K562 (cell line): ENCODE data around the gene RABGAP1L. TPM values are rescaled to one million over a fixed set of nuclear protein-coding genes. Genes with fewer than 3 reads are reported as not detected.

Experiments used
- ATAC-seq: fragments of 200-7000 bp; cut with Tn5 transposase; 3 replicates; pipeline ENCODE4 v1.9.1; 2020; ENCODE audit warnings: moderate library complexity
- BruUV-seq: library from RNA; stranded (reverse); fragments of 400-500 nt; replicated peaks from 2 replicates; lab custom pipeline; 2021; lab: Mats Ljungman, UMichigan
- CTCF ChIA-PET: fragments of 300-600 bp; formaldehyde crosslinking; extraction: SDS; loops from one replicate; lab custom pipeline; 2021; ENCODE audit warnings: low intra/inter-chr PET ratio; lab: Yijun Ruan, JAX
- POLR2A ChIA-PET: fragments of 300-600, 350-650 bp; sonication (Branson Sonifier 250); formaldehyde crosslinking; extraction: SDS; loops from one replicate; lab custom pipeline; 2021; ENCODE audit warnings: antibody characterized with exemption, inconsistent platforms; lab: Yijun Ruan, JAX
- DNase-seq, 4 experiments: peaks; one replicate each; pipeline versions ENCODE4 v3.0.0 to v3.0.0-alpha.2; 2011 to 2018; ENCODE audit warnings: low spot score in 3 of 4, mixed read lengths in 3 of 4; ENCODE audit errors: extremely low read depth in 1 of 4
- FAIRE-seq: peaks from 2 replicates; lab custom pipeline; 2011; peaks lifted over from hg19 to GRCh38; lab: Jason Lieb, UNC
- H2AFZ ChIP-seq: 2 replicates; pipeline ENCODE4 v1.6.0; 2011; ENCODE audit warnings: low read depth, low read length, control low read depth, inconsistent platforms
- H3K27ac ChIP-seq: fragments of 200-600 bp; 3 replicates; pipeline ENCODE4 v1.8.0; 2011; ENCODE audit warnings: low read depth, mild to moderate bottlenecking, control low read depth, inconsistent platforms, low read length, moderate library complexity, mixed read lengths; ENCODE audit errors: extremely low read depth
- H3K27me3 ChIP-seq, 2 experiments: fragments of 300-600 bp in 1 of 2; 2 replicates in 1 of 2; 3 replicates in 1 of 2; pipeline versions ENCODE4 v1.6.0 to v1.8.0; 2011; ENCODE audit warnings: inconsistent platforms in 2 of 2, low read length in 2 of 2, mild to moderate bottlenecking in 1 of 2, mixed read lengths in 1 of 2, moderate library complexity in 1 of 2; ENCODE audit not compliant: control insufficient read depth in 2 of 2, insufficient read depth in 2 of 2
- H3K36me3 ChIP-seq: fragments of 300-600 bp; 3 replicates; pipeline ENCODE4 v1.8.0; 2011; ENCODE audit warnings: mild to moderate bottlenecking, low read length, inconsistent platforms; ENCODE audit not compliant: control insufficient read depth, insufficient read depth
- H3K4me1 ChIP-seq, 2 experiments: fragments of 200-600 bp in 1 of 2; replicated peaks in 1 of 2; 2 replicates in 1 of 2; 3 replicates in 1 of 2; pipeline versions ENCODE4 v1.5.1 to v1.8.0; 2011; ENCODE audit warnings: inconsistent platforms in 2 of 2, low read length in 2 of 2, mild to moderate bottlenecking in 1 of 2, mixed read lengths in 1 of 2, moderate library complexity in 1 of 2; ENCODE audit not compliant: control insufficient read depth in 2 of 2, insufficient read depth in 2 of 2
- H3K4me2 ChIP-seq: 2 replicates; pipeline ENCODE4 v1.6.1; 2011; ENCODE audit warnings: low read length, control low read depth, inconsistent platforms, mixed read lengths; ENCODE audit not compliant: insufficient read depth
- H3K4me3 ChIP-seq: fragments of 200-600 bp; sonication (generic), shearing (Covaris generic); 2 replicates; pipeline ENCODE4 v1.5.1; 2016; ENCODE audit warnings: control low read depth, inconsistent platforms
- H3K79me2 ChIP-seq: fragments of 200-600 bp; 3 replicates; pipeline ENCODE4 v1.8.0; 2011; ENCODE audit warnings: low read length, inconsistent platforms; ENCODE audit not compliant: control insufficient read depth, insufficient read depth
- H3K9ac ChIP-seq, 2 experiments: 2 replicates each; pipeline versions ENCODE4 v1.6.0 to v1.6.1; 2011; ENCODE audit warnings: low read depth in 2 of 2, low read length in 2 of 2, control low read depth in 1 of 2, inconsistent platforms in 1 of 2, mild to moderate bottlenecking in 1 of 2, mixed read lengths in 1 of 2; ENCODE audit not compliant: insufficient read depth in 1 of 2
- H3K9me1 ChIP-seq: one replicate; pipeline ENCODE4 v1.6.0; 2011; ENCODE audit warnings: inconsistent platforms, mild to moderate bottlenecking, low read length, moderate library complexity; ENCODE audit not compliant: control insufficient read depth, insufficient read depth
- H3K9me3 ChIP-seq: replicated peaks from 2 replicates; pipeline ENCODE4 v1.5.1; 2011; ENCODE audit warnings: low read depth, low read length, inconsistent platforms; ENCODE audit not compliant: control insufficient read depth, insufficient read depth
- H4K20me1 ChIP-seq: replicated peaks from 2 replicates; pipeline ENCODE4 v1.6.1; 2011; ENCODE audit warnings: low read length, inconsistent platforms, mixed read lengths; ENCODE audit not compliant: control insufficient read depth, insufficient read depth
- C11orf30 ChIP-seq: fragments of 450-650 bp; IDR thresholded peaks from 2 replicates; pipeline ENCODE4 v1.6.1; 2016; ENCODE audit warnings: low read depth, mild to moderate bottlenecking
- ELF4 ChIP-seq: fragments of 450-650 bp; formaldehyde crosslinking; IDR thresholded peaks from 2 replicates; pipeline ENCODE4 v1.4.0; 2022; ENCODE audit warnings: missing genetic modification characterization
- ETV5 ChIP-seq: sonication (generic); formaldehyde crosslinking; IDR thresholded peaks from 2 replicates; pipeline ENCODE4 v1.4.0; 2020; ENCODE audit warnings: low read depth, mild to moderate bottlenecking, missing genetic modification reagents
- HNRNPH1 ChIP-seq: fragments of 200-400 bp; formaldehyde crosslinking; optimal IDR thresholded peaks from 2 replicates; pipeline ENCODE3; 2017; ENCODE audit warnings: low read depth, mild to moderate bottlenecking, low read length, moderate library complexity
- MAFF ChIP-seq: IDR thresholded peaks from 2 replicates; pipeline ENCODE4 v1.6.1; 2012; ENCODE audit warnings: low read length, improper control_type of control experiment
- NFATC3 ChIP-seq: fragments of 450-650 bp; IDR thresholded peaks from 2 replicates; pipeline ENCODE4 v1.6.1; 2017; ENCODE audit warnings: mild to moderate bottlenecking
- NUFIP1 ChIP-seq: fragments of 450-650 bp; IDR thresholded peaks from 2 replicates; pipeline ENCODE4 v1.6.1; 2018; ENCODE audit not compliant: partially characterized antibody
- PURB ChIP-seq: sonication (generic); formaldehyde crosslinking; IDR thresholded peaks from 2 replicates; pipeline ENCODE4 v1.9.0; 2021; ENCODE audit warnings: low read depth, mild to moderate bottlenecking, missing genetic modification reagents
- RUNX1 ChIP-seq: sonication (generic); IDR thresholded peaks from 2 replicates; pipeline ENCODE4 v1.6.1; 2016; ENCODE audit warnings: antibody characterized with exemption, low read depth
- SIX5 ChIP-seq, 2 experiments: IDR thresholded peaks; 2 replicates each; pipeline ENCODE4 v1.6.1; 2011; ENCODE audit warnings: low read length in 2 of 2, borderline replicate concordance in 1 of 2, low read depth in 1 of 2, mild to moderate bottlenecking in 1 of 2, moderate library complexity in 1 of 2; ENCODE audit not compliant: insufficient read depth in 1 of 2
- TAF9B ChIP-seq: fragments of 450-650 bp; IDR thresholded peaks from 2 replicates; pipeline ENCODE4 v1.6.1; 2018; ENCODE audit warnings: mild to moderate bottlenecking; ENCODE audit not compliant: partially characterized antibody
- ZNF133 ChIP-seq: fragments of 250-450 bp; sonication (Bioruptor Pico); IDR thresholded peaks from 2 replicates; pipeline ENCODE4 v1.4.0; 2020; ENCODE audit warnings: mild to moderate bottlenecking
- ZNF431 ChIP-seq: sonication (generic); formaldehyde crosslinking; IDR thresholded peaks from 2 replicates; pipeline ENCODE4 v1.8.0; 2022; ENCODE audit warnings: mild to moderate bottlenecking, missing genetic modification reagents
- WGBS: fragments of 100-300 bp; shearing (Covaris generic); methylation state at CpG from one replicate; pipeline ENCODE4 v1.1.6; 2016; ENCODE audit warnings: low coverage, mixed read lengths; ENCODE audit not compliant: insufficient coverage; ENCODE audit errors: missing lambda C conversion rate; 5-methylcytosine and 5-hydroxymethylcytosine counted together
- in situ Hi-C: fragments of 300-500 bp; cut with MboI; formaldehyde crosslinking; loops from 4 replicates; pipeline ENCODE4 v1.15.0; 2018; ENCODE audit warnings: inconsistent platforms, mixed read lengths
- intact Hi-C: fragments of 100-400 bp; cut with micrococcal nuclease; formaldehyde crosslinking; loops from 2 replicates; pipeline ENCODE4 v1.14.2; 2022
- polyA plus RNA-seq, 8 experiments: library from polyadenylated mRNA; depleted of rRNA in 4 of 8; stranded (reverse) in 5 of 8; unstranded in 3 of 8; fragments of >200 nt; fragmentation: Nextera tagmentation in 2 of 8; fragmentation: Illumina TruSeq in 1 of 8; extraction: Ambion mirVana in 2 of 8; extraction: Trizol in 1 of 8; gene quantifications; 2 replicates each; pipeline versions ENCODE4 v1.2.1 to v1.2.3, GENCODE V29; 2011 to 2014; ENCODE audit warnings: inconsistent platforms in 1 of 8, missing spikeins in 1 of 8
- total RNA-seq, 7 experiments: library from RNA; depleted of rRNA in 6 of 7; stranded (reverse); fragments of >200 nt in 6 of 7; fragmentation: Illumina TruSeq in 2 of 7; extraction: Trizol in 2 of 7; gene quantifications; 2 replicates each; pipeline versions ENCODE4 v1.2.1 to v1.2.3, GENCODE V29; 2011 to 2021; ENCODE audit warnings: low replicate concordance in 1 of 7
- TF ChIP-seq, protein P1 (sequence below): fragments of 250-450 bp; sonication (Bioruptor Pico); IDR thresholded peaks from 2 replicates; pipeline ENCODE4 v1.4.0; 2020; ENCODE audit warnings: mild to moderate bottlenecking, moderate library complexity

The RABGAP1L gene
- total and polyA plus RNA-seq, 9 of the 15 experiments (the other 6 are each of a cell fraction or from before 2014, with no cell fraction given) = 16.5 to 44.9 (median 26.7) TPM

DNA sequence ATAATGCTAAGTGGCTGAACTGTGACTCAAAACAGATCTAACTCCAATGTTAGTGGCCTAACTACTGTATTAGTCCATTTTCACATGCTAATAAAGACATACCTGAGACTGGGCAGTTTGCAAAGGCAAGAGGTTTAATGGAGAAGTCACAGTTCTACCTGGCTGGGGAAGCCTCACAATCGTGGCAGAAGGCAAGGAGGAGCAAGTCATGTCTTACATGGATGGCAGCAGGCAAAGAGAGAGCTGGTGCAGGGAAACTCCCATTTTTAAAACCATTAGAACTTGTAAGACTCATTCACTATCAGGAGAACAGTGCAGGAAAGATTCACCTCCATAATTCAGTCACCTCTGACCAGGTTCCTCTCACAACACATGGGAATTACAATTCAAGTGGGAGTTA, 760.8 kb downstream of the RABGAP1L start:
- DNase-seq (no peak), FAIRE-seq (no peak), ATAC-seq (no peak)
- Histone ChIP-seq H3K9me1 (no peaks in the 10 kb centered on the region), H3K27ac (no peak overlapping the region), H3K36me3 (no peaks in the 10 kb centered on the region), H3K9me3 (no peaks in the 10 kb centered on the region; the same call in 1 of the 2 replicates), H3K27me3 (no peaks in the 10 kb centered on the region), H4K20me1 (no peaks in the 10 kb centered on the region), H3K4me2 (no peak overlapping the region), H2AFZ (no peak overlapping the region), H3K9ac (no peak overlapping the region), H3K79me2 (no peaks in the 10 kb centered on the region), H3K4me1 (no peaks in the 10 kb centered on the region; a peak in 1 of 5 replicates), H3K4me3 (no peak overlapping the region)
- CTCF ChIA-PET = no interaction called here
- intact Hi-C loops (no loop called here), in situ Hi-C loops (no loop called here)
- WGBS = 15% methylated on average over 1 of the region's 1 CpG
- BruUV-seq = no TSS peak
- peak; percentile 99 for TF ChIP-seq ZNF431
- no peak for TF ChIP-seq SIX5 (IDR thresholded peaks at IDR 0.05; ENCODE audit: borderline replicate concordance in 1 of 2, insufficient read depth in 1 of 2, low read depth in 1 of 2, low read length in 2 of 2)
- POLR2A ChIA-PET = no interaction called here

GRCh38 chr1:174922121-174922520, 762.8 kb downstream of the RABGAP1L start:
- in situ Hi-C loops (no loop called here), intact Hi-C loops (no loop called here)
- no peak overlapping the region for H3K4me3 ChIP-seq
- WGBS = 84% methylated on average over 5 of the region's 5 CpGs
- DNase-seq = no peak
- no peaks in the 10 kb centered on the region for H4K20me1 ChIP-seq
- no peaks in the 10 kb centered on the region for H3K36me3 ChIP-seq
- no peak overlapping the region for H3K4me2 ChIP-seq
- no peaks in the 10 kb centered on the region for H3K27me3 ChIP-seq
- POLR2A ChIA-PET = interaction anchor here (1.1 to 1.4 kb wide), 2 partner anchors 77 to 139 kb away, joined by 3 to 5 read pairs; partner anchors contain the start of gene CACYBP
- FAIRE-seq = no peak
- ATAC-seq = no peak
- H3K9me3 ChIP-seq = no peaks in the 10 kb centered on the region; the same call in 1 of the 2 replicates
- H3K9ac ChIP-seq = no peak overlapping the region
- H3K27ac ChIP-seq = no peak overlapping the region
- CTCF ChIA-PET = no interaction called here
- no peaks in the 10 kb centered on the region for H3K9me1 ChIP-seq
- no peak overlapping the region for H2AFZ ChIP-seq
- no peaks in the 10 kb centered on the region for H3K79me2 ChIP-seq
- no peaks in the 10 kb centered on the region for H3K4me1 ChIP-seq
- BruUV-seq = no TSS peak
- TF ChIP-seq NUFIP1 (no peak), TAF9B (no peak), RUNX1 (no peak), HNRNPH1 (no peak), C11orf30 (no peak), ETV5 (CRISPR knock-in tag) (no peak), ZNF133 (no peak), MAFF (no peak), ELF4 (CRISPR knock-in tag) (no peak), NFATC3 (no peak), PURB (CRISPR knock-in tag) (no peak)
- TF ChIP-seq, protein P1, sequence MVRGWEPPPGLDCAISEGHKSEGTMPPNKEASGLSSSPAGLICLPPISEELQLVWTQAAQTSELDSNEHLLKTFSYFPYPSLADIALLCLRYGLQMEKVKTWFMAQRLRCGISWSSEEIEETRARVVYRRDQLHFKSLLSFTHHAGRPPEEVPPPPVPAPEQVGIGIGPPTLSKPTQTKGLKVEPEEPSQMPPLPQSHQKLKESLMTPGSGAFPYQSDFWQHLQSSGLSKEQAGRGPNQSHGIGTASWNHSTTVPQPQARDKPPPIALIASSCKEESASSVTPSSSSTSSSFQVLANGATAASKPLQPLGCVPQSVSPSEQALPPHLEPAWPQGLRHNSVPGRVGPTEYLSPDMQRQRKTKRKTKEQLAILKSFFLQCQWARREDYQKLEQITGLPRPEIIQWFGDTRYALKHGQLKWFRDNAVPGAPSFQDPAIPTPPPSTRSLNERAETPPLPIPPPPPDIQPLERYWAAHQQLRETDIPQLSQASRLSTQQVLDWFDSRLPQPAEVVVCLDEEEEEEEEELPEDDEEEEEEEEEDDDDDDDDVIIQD = no peak
